ENCODE measurements around the gene CRADD.
A peak's percentile ranks its signal among the peaks of the same experiment; 100 is the strongest.

Gene CRADD

GRCh38 chr12:93722835-93723567, 45.8 kb downstream of the CRADD start:
- Histone ChIP-seq H3K4me3 (ENCODE audit: low read depth, low read length) (no peak overlapping the region), H3K36me3 (ENCODE audit: control insufficient read depth, insufficient read depth, low read length) (no peaks in the 10 kb centered on the region), H3K4me2 (ENCODE audit: low read length) (no peak overlapping the region), H3K79me2 (peaks cover 38% of the 10 kb centered on the region), H3K9ac (no peak overlapping the region), H3K27me3 (ENCODE audit: control insufficient read depth, insufficient read depth, low read length) (no peaks in the 10 kb centered on the region), H3K9me3 (ENCODE audit: control insufficient read depth, low read length) (no peaks in the 10 kb centered on the region), H3K27ac (no peak overlapping the region), H3K4me1 (peaks cover 12% of the 10 kb centered on the region), H2AFZ (no peak overlapping the region)
- TF ChIP-seq CTCF (IDR thresholded peaks at IDR 0.05): no peak

GRCh38 chr12:93723568-93723930, 46.4 kb downstream of the CRADD start:
- Histone ChIP-seq H3K36me3 (ENCODE audit: control insufficient read depth, insufficient read depth, low read length) (no peaks in the 10 kb centered on the region), H3K4me3 (ENCODE audit: low read depth, low read length) (no peak overlapping the region), H3K9me3 (ENCODE audit: control insufficient read depth, low read length) (no peaks in the 10 kb centered on the region), H3K27me3 (ENCODE audit: control insufficient read depth, insufficient read depth, low read length) (no peaks in the 10 kb centered on the region), H3K4me2 (ENCODE audit: low read length) (no peak overlapping the region), H3K27ac (no peak overlapping the region), H3K9ac (no peak overlapping the region), H2AFZ (no peak overlapping the region), H3K79me2 (peaks cover 34% of the 10 kb centered on the region), H3K4me1 (peaks cover 14% of the 10 kb centered on the region)
- TF ChIP-seq CTCF (IDR thresholded peaks at IDR 0.05): no peak

- no peak overlapping the region for H3K4me2 ChIP-seq (ENCODE audit: low read length)
- H2AFZ ChIP-seq: no peak overlapping the region
- no peaks in the 10 kb centered on the region for H3K9me3 ChIP-seq (ENCODE audit: control insufficient read depth, low read length)
- H3K9ac ChIP-seq: no peak overlapping the region
- peaks cover 14% of the 10 kb centered on the region for H3K4me1 ChIP-seq
- H3K79me2 ChIP-seq: peaks cover 34% of the 10 kb centered on the region
- H3K36me3 ChIP-seq (ENCODE audit: control insufficient read depth, insufficient read depth, low read length): no peaks in the 10 kb centered on the region
- no peak for TF ChIP-seq CTCF (IDR thresholded peaks at IDR 0.05)
- H3K27me3 ChIP-seq (ENCODE audit: control insufficient read depth, insufficient read depth, low read length): no peaks in the 10 kb centered on the region
- H3K4me3 ChIP-seq (ENCODE audit: low read depth, low read length): no peak overlapping the region
- H3K27ac ChIP-seq: no peak overlapping the region
Measured at GRCh38 chr12:93725531-93725930, 48.4 kb downstream of the CRADD start.

- H3K79me2 ChIP-seq: peaks cover 30% of the 10 kb centered on the region
- no peak overlapping the region for H3K9ac ChIP-seq
- no peaks in the 10 kb centered on the region for H3K9me3 ChIP-seq (ENCODE audit: control insufficient read depth, low read length)
- H2AFZ ChIP-seq: peak overlapping the region; percentile 60
- no peak overlapping the region for H3K4me3 ChIP-seq (ENCODE audit: low read depth, low read length)
- peaks cover 14% of the 10 kb centered on the region for H3K4me1 ChIP-seq
- no peak overlapping the region for H3K4me2 ChIP-seq (ENCODE audit: low read length)
- H3K27ac ChIP-seq: peak overlapping the region; percentile 85
- no peak for TF ChIP-seq CTCF (IDR thresholded peaks at IDR 0.05)
- H3K36me3 ChIP-seq (ENCODE audit: control insufficient read depth, insufficient read depth, low read length): no peaks in the 10 kb centered on the region
- no peaks in the 10 kb centered on the region for H3K27me3 ChIP-seq (ENCODE audit: control insufficient read depth, insufficient read depth, low read length)
Measured at GRCh38 chr12:93727195-93727811, 50.1 kb downstream of the CRADD start.

GRCh38 chr12:93727911-93728310, 50.7 kb downstream of the CRADD start:
- Histone ChIP-seq H3K4me1 (peaks cover 14% of the 10 kb centered on the region), H3K36me3 (ENCODE audit: control insufficient read depth, insufficient read depth, low read length) (no peaks in the 10 kb centered on the region), H3K79me2 (peaks cover 32% of the 10 kb centered on the region), H3K9me3 (ENCODE audit: control insufficient read depth, low read length) (no peaks in the 10 kb centered on the region), H3K4me3 (ENCODE audit: low read depth, low read length) (no peak overlapping the region), H3K4me2 (ENCODE audit: low read length) (no peak overlapping the region), H3K27ac (peak overlapping the region; percentile 85), H2AFZ (peak overlapping the region; percentile 60), H3K9ac (no peak overlapping the region), H3K27me3 (ENCODE audit: control insufficient read depth, insufficient read depth, low read length) (no peaks in the 10 kb centered on the region)
- no peak for TF ChIP-seq CTCF (IDR thresholded peaks at IDR 0.05)

Data from parathyroid adenoma (tissue), 2 donors.